GM12864 (cell line): ENCODE data around the gene SLC38A11.

Experiments used
- DNase-seq: peaks from one replicate; pipeline ENCODE4 v3.0.0-alpha.2; 2011; ENCODE audit warnings: low read depth
- H3K4me3 ChIP-seq: 2 replicates; pipeline ENCODE4 v1.5.1; 2011; ENCODE audit warnings: mild to moderate bottlenecking, low read depth, low read length, control low read depth
- TF ChIP-seq, protein P1 (sequence below): IDR thresholded peaks from 2 replicates; pipeline ENCODE4 v1.5.1; 2011; ENCODE audit warnings: low read depth, mild to moderate bottlenecking, moderate library complexity, low read length, control low read depth, inconsistent platforms; ENCODE audit errors: missing control alignments

SLC38A11 gene

DNA sequence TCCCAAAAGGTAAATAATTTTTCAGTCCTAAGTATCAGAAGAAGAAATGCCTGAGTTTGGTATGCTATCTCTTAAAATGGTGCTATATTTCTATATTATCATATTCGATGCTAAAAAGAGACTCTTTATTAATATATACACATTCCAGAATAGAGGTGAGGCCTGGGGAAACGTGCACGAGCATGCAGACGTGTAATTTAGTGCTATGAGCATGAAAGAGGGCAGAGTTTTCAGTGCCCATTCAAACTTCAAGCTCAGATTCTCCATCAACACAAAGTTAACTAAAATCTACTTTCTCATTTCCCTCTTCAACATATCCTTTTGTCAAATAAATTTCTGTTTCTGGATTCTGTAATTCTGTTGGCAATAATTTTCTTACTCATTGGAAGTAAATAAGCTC is 108.0 kb downstream of the SLC38A11 start:
- DNase-seq, result no peak
- TF ChIP-seq, protein P1, sequence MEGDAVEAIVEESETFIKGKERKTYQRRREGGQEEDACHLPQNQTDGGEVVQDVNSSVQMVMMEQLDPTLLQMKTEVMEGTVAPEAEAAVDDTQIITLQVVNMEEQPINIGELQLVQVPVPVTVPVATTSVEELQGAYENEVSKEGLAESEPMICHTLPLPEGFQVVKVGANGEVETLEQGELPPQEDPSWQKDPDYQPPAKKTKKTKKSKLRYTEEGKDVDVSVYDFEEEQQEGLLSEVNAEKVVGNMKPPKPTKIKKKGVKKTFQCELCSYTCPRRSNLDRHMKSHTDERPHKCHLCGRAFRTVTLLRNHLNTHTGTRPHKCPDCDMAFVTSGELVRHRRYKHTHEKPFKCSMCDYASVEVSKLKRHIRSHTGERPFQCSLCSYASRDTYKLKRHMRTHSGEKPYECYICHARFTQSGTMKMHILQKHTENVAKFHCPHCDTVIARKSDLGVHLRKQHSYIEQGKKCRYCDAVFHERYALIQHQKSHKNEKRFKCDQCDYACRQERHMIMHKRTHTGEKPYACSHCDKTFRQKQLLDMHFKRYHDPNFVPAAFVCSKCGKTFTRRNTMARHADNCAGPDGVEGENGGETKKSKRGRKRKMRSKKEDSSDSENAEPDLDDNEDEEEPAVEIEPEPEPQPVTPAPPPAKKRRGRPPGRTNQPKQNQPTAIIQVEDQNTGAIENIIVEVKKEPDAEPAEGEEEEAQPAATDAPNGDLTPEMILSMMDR, result no peak
- no peak overlapping the region for H3K4me3 ChIP-seq

DNA sequence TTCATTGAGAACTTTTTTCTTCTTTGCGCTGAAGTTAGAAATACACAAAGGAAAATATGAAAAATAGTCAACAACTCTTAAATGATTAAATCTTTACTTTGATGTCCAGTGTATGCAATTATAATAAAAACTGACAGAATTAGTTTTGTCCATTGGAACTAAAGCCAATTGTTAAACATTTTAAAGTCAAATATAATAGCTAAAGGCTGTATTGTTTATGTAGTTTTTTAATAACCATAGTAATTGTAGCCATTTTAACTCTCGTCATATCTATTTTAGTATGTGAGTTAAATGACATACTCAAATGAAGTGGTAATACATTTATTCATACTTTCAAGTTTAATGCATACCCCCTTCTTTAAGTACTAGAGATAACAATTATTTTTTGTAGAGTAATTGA is 109.0 kb downstream of the SLC38A11 start:
- TF ChIP-seq, protein P1, result no peak
- H3K4me3 ChIP-seq, result no peak overlapping the region
- no peak for DNase-seq
